Ishikawa (cell line): ENCODE data around the gene EPYC.

Source experiments
- CEBPB ChIP-seq: IDR thresholded peaks from 2 replicates; pipeline ENCODE4 v1.6.1; 2012
- CREB1 ChIP-seq: IDR thresholded peaks from 2 replicates; pipeline ENCODE4 v1.6.1; 2012; ENCODE audit warnings: low read depth
- EGR1 ChIP-seq: IDR thresholded peaks from 2 replicates; pipeline ENCODE4 v1.6.1; 2012
- EP300 ChIP-seq: IDR thresholded peaks from 2 replicates; pipeline ENCODE4 v1.6.1; 2012; ENCODE audit warnings: borderline replicate concordance
- NFIC ChIP-seq: IDR thresholded peaks from 2 replicates; pipeline ENCODE4 v1.6.1; 2012
- RAD21 ChIP-seq: IDR thresholded peaks from 2 replicates; pipeline ENCODE4 v1.6.1; 2012; ENCODE audit warnings: low read depth
- TAF1 ChIP-seq: IDR thresholded peaks from 2 replicates; pipeline ENCODE4 v1.6.1; 2012; ENCODE audit warnings: low read depth, mild to moderate bottlenecking
- YY1 ChIP-seq: IDR thresholded peaks from 2 replicates; pipeline ENCODE4 v1.6.1; 2012; ENCODE audit warnings: low read depth
- TF ChIP-seq, protein P1 (sequence below): IDR thresholded peaks from 2 replicates; pipeline ENCODE4 v1.6.1; 2012

GRCh38 chr12:91040096-91040755, 35.5 kb upstream of the EPYC start:
- TF ChIP-seq, protein P1, sequence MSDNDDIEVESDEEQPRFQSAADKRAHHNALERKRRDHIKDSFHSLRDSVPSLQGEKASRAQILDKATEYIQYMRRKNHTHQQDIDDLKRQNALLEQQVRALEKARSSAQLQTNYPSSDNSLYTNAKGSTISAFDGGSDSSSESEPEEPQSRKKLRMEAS, result no peak
- TF ChIP-seq EP300, result no peak
- TF ChIP-seq YY1, result no peak
- TF ChIP-seq TAF1, result no peak
- TF ChIP-seq CEBPB, result no peak
- TF ChIP-seq CREB1, result no peak
- TF ChIP-seq RAD21, result no peak
- no peak for TF ChIP-seq NFIC
- no peak for TF ChIP-seq EGR1
